Dedifferentiated amniotic fluid mesenchymal stem cell (primary cell): Measurements from ENCODE around the gene CD83.
"Not testable (repeated sequence)": the region's sequence is repeated elsewhere in the genome, so short reads cannot be mapped to it uniquely, and the experiment has no call there.

Experiments used
- DNase-seq: peaks from one replicate; pipeline ENCODE4 v3.0.0-alpha.2; 2016; ENCODE audit errors: extremely low spot score

Gene CD83

GRCh38 chr6:14147891-14148290 is 30.3 kb downstream of the CD83 start:
- no peak for DNase-seq

- no peak for DNase-seq
These were observed 30.9 kb downstream of the CD83 start for GRCh38 chr6:14148471-14148870.

- DNase-seq: no peak
These were observed 31.6 kb downstream of the CD83 start for GRCh38 chr6:14149053-14149738.

- DNase-seq: no peak
These were observed 32.2 kb downstream of the CD83 start for GRCh38 chr6:14149739-14150130.

GRCh38 chr6:14151300-14151699 is 33.7 kb downstream of the CD83 start:
- DNase-seq: not testable (repeated sequence)

GRCh38 chr6:14151773-14152172 is 34.2 kb downstream of the CD83 start:
- DNase-seq: no peak

GRCh38 chr6:14153228-14153627 is 35.7 kb downstream of the CD83 start:
- DNase-seq: no peak

GRCh38 chr6:14159090-14159489 is 41.5 kb downstream of the CD83 start:
- DNase-seq: no peak

GRCh38 chr6:14162826-14163225 is 45.3 kb downstream of the CD83 start:
- DNase-seq: no peak

GRCh38 chr6:14165091-14165490 is 47.5 kb downstream of the CD83 start:
- DNase-seq: peak; percentile 66

- DNase-seq: no peak
These were observed 49.3 kb downstream of the CD83 start for GRCh38 chr6:14166839-14167238.

- DNase-seq: no peak
These were observed 52.6 kb downstream of the CD83 start for GRCh38 chr6:14170128-14170527.

- DNase-seq: no peak
These were observed 55.0 kb downstream of the CD83 start for GRCh38 chr6:14172562-14172961.

- no peak for DNase-seq
These were observed 56.7 kb downstream of the CD83 start for GRCh38 chr6:14174226-14174625.

- DNase-seq: no peak
These were observed 57.4 kb downstream of the CD83 start for GRCh38 chr6:14174996-14175395.

- DNase-seq: no peak
These were observed 58.9 kb downstream of the CD83 start for GRCh38 chr6:14176429-14176828.

- no peak for DNase-seq
These were observed 60.0 kb downstream of the CD83 start for GRCh38 chr6:14177413-14178082.

- DNase-seq: no peak
These were observed 60.5 kb downstream of the CD83 start for GRCh38 chr6:14178083-14178445.

GRCh38 chr6:14180609-14181008 is 63.0 kb downstream of the CD83 start:
- DNase-seq: no peak

GRCh38 chr6:14182916-14183315 is 65.3 kb downstream of the CD83 start:
- no peak for DNase-seq
